Caco-2 (cell line): ENCODE data around the gene KPNA1. TPM values are rescaled to one million over a fixed set of nuclear protein-coding genes. Genes with fewer than 3 reads are reported as not detected.

ENCODE experiments used
- BruUV-seq: library from RNA; stranded (reverse); fragments of 400-500 nt; replicated peaks from 2 replicates; lab custom pipeline; 2021; lab: Mats Ljungman, UMichigan
- CTCF ChIA-PET: fragments of 300-600 bp; sonication (Branson Sonifier 250); formaldehyde crosslinking; loops from one replicate; lab custom pipeline; 2022; ENCODE audit warnings: antibody characterized with exemption; lab: Charles Lee
- POLR2A ChIA-PET: fragments of 300-600 bp; sonication (Branson Sonifier 250); formaldehyde crosslinking; loops from one replicate; lab custom pipeline; 2022; ENCODE audit warnings: antibody characterized with exemption; lab: Charles Lee
- DNase-seq, 2 experiments: peaks; one replicate each; pipeline versions ENCODE4 v3.0.0 to v3.0.0-alpha.2; 2020 to 2022
- H3K27me3 ChIP-seq: replicated peaks from 2 replicates; pipeline ENCODE4 v1.6.0; 2011; ENCODE audit warnings: low read length; ENCODE audit not compliant: control insufficient read depth, insufficient read depth
- H3K36me3 ChIP-seq: 2 replicates; pipeline ENCODE4 v1.5.1; 2011; ENCODE audit warnings: low read length; ENCODE audit not compliant: control insufficient read depth, insufficient read depth
- H3K4me1 ChIP-seq: fragments of 250-450 bp; sonication (Bioruptor Pico); 2 replicates; pipeline ENCODE4 v1.5.1; 2020; ENCODE audit warnings: mild to moderate bottlenecking
- H3K4me3 ChIP-seq: 2 replicates; pipeline ENCODE4 v1.5.1; 2011; ENCODE audit warnings: low read depth, mild to moderate bottlenecking, control low read depth, low read length
- H3K9me3 ChIP-seq: fragments of 250-450 bp; sonication (Bioruptor Pico); 2 replicates; pipeline ENCODE4 v1.5.1; 2020; ENCODE audit warnings: mild to moderate bottlenecking, moderate library complexity
- H3K27ac Mint-ChIP-seq: one replicate; pipeline ENCODE4 v1.8.0; 2022; ENCODE audit warnings: mixed read lengths; ENCODE audit not compliant: unreplicated experiment
- H3K27me3 Mint-ChIP-seq: one replicate; pipeline ENCODE4 v1.8.0; 2022; ENCODE audit warnings: mixed read lengths; ENCODE audit not compliant: insufficient read depth, unreplicated experiment
- H3K36me3 Mint-ChIP-seq: one replicate; pipeline ENCODE4 v1.8.0; 2022; ENCODE audit warnings: mild to moderate bottlenecking, mixed read lengths; ENCODE audit not compliant: insufficient read depth, unreplicated experiment
- H3K4me1 Mint-ChIP-seq: one replicate; pipeline ENCODE4 v1.8.0; 2022; ENCODE audit warnings: low read depth, mixed read lengths; ENCODE audit not compliant: unreplicated experiment
- H3K4me3 Mint-ChIP-seq: one replicate; pipeline ENCODE4 v1.8.0; 2022; ENCODE audit warnings: mild to moderate bottlenecking, moderate library complexity, mixed read lengths; ENCODE audit not compliant: unreplicated experiment
- H3K9me3 Mint-ChIP-seq: one replicate; pipeline ENCODE4 v1.8.0; 2022; ENCODE audit warnings: mixed read lengths; ENCODE audit not compliant: unreplicated experiment
- intact Hi-C: fragments of 100-400 bp; cut with micrococcal nuclease; formaldehyde crosslinking; loops from one replicate; pipeline ENCODE4 v1.10.0; 2022; ENCODE audit not compliant: unreplicated experiment
- total RNA-seq: library from RNA; stranded (reverse); gene quantifications from 2 replicates; pipeline ENCODE4 v1.2.3, GENCODE V29; 2022
- TF ChIP-seq, protein P1 (sequence below), 2 experiments: fragments of 200-600 bp in 1 of 2; IDR thresholded peaks; 1 replicate in 1 of 2; 2 replicates in 1 of 2; pipeline versions ENCODE4 v1.5.1 to v1.8.0; 2011 to 2022; ENCODE audit warnings: antibody characterized with exemption in 1 of 2, control low read depth in 1 of 2, inconsistent platforms in 1 of 2, low read depth in 1 of 2, low read length in 1 of 2, mild to moderate bottlenecking in 1 of 2, moderate library complexity in 1 of 2; ENCODE audit not compliant: insufficient read depth in 1 of 2, severe bottlenecking in 1 of 2, unreplicated experiment in 1 of 2

The KPNA1 gene
- total RNA-seq, 1 experiment from 2014 or later = 82.0 TPM

DNA sequence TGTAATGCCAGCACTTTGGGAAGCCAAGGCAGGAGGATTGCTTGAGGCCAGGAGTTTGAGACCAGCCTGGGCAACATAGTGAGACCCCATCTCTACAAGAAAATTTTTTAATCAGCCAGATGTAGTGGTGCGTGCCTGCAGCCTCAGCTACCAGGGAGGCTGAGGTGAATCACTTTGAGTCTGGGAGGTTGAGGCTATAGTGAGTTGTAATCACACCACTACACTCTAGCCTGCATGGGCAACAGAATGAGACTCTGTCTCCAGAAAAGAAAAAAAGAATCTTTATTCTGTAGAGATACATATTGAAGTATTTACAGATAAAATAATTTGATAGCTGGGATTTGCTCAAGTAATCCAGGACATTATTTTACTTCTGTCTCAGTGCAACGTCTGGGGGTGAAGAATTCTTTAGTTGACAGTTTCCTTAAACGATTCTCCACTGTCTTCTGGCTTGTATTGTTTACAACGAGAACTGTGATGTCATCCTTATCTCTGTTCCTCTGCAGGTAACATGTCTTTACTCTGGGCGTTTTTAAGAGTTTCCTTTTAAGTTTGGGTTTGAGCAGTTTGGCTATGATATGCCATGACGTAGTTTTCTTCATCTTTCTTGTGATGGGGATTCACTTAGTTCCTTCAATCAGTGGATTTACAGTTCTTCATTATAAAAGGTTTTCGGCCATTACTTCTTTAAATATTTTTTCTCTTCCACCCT, 26.3 kb downstream of the KPNA1 start:
- H3K4me1 ChIP-seq = no peaks in the 10 kb centered on the region
- Mint-ChIP-seq H3K9me3 (no peaks in the 10 kb centered on the region), H3K27ac (no peak overlapping the region), H3K36me3 (peaks cover 40% of the 10 kb centered on the region), H3K4me1 (peaks cover 8% of the 10 kb centered on the region), H3K27me3 (no peaks in the 10 kb centered on the region), H3K4me3 (no peak overlapping the region)
- no peaks in the 10 kb centered on the region for H3K9me3 ChIP-seq
- H3K4me3 ChIP-seq = no peak overlapping the region
- DNase-seq = no peak
- no peaks in the 10 kb centered on the region for H3K27me3 ChIP-seq
- CTCF ChIA-PET = no interaction called here
- POLR2A ChIA-PET = no interaction called here
- no peaks in the 10 kb centered on the region for H3K36me3 ChIP-seq
- no TSS peak for BruUV-seq
- TF ChIP-seq, protein P1, sequence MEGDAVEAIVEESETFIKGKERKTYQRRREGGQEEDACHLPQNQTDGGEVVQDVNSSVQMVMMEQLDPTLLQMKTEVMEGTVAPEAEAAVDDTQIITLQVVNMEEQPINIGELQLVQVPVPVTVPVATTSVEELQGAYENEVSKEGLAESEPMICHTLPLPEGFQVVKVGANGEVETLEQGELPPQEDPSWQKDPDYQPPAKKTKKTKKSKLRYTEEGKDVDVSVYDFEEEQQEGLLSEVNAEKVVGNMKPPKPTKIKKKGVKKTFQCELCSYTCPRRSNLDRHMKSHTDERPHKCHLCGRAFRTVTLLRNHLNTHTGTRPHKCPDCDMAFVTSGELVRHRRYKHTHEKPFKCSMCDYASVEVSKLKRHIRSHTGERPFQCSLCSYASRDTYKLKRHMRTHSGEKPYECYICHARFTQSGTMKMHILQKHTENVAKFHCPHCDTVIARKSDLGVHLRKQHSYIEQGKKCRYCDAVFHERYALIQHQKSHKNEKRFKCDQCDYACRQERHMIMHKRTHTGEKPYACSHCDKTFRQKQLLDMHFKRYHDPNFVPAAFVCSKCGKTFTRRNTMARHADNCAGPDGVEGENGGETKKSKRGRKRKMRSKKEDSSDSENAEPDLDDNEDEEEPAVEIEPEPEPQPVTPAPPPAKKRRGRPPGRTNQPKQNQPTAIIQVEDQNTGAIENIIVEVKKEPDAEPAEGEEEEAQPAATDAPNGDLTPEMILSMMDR (IDR thresholded peaks at IDR 0.05; ENCODE audit: insufficient read depth in 1 of 2, low read depth in 1 of 2, low read length in 1 of 2, severe bottlenecking in 1 of 2, unreplicated experiment in 1 of 2) = no peak
- intact Hi-C loops = no loop called here

GRCh38 chr3:122484985-122485384, 29.8 kb downstream of the KPNA1 start:
- POLR2A ChIA-PET = no interaction called here
- peaks cover 11% of the 10 kb centered on the region for H3K4me1 Mint-ChIP-seq
- DNase-seq = no peak
- intact Hi-C loops = no loop called here
- Histone ChIP-seq H3K27me3 (no peaks in the 10 kb centered on the region), H3K9me3 (no peaks in the 10 kb centered on the region), H3K36me3 (no peaks in the 10 kb centered on the region), H3K4me1 (no peaks in the 10 kb centered on the region), H3K4me3 (no peak overlapping the region)
- TF ChIP-seq, protein P1 (IDR thresholded peaks at IDR 0.05; ENCODE audit: insufficient read depth in 1 of 2, low read depth in 1 of 2, low read length in 1 of 2, severe bottlenecking in 1 of 2, unreplicated experiment in 1 of 2) = no peak
- CTCF ChIA-PET = no interaction called here
- H3K36me3 Mint-ChIP-seq = peaks cover 21% of the 10 kb centered on the region
- H3K4me3 Mint-ChIP-seq = no peak overlapping the region
- H3K27ac Mint-ChIP-seq = no peak overlapping the region
- H3K9me3 Mint-ChIP-seq = no peaks in the 10 kb centered on the region
- no peaks in the 10 kb centered on the region for H3K27me3 Mint-ChIP-seq
- no TSS peak for BruUV-seq

- no peak for DNase-seq
- Mint-ChIP-seq H3K4me1 (peaks cover 7% of the 10 kb centered on the region), H3K36me3 (peaks cover 15% of the 10 kb centered on the region), H3K27me3 (no peaks in the 10 kb centered on the region), H3K4me3 (no peak overlapping the region), H3K27ac (no peak overlapping the region), H3K9me3 (no peaks in the 10 kb centered on the region)
- intact Hi-C loops = no loop called here
- POLR2A ChIA-PET = no interaction called here
- H3K9me3 ChIP-seq = no peaks in the 10 kb centered on the region
- no peak overlapping the region for H3K4me3 ChIP-seq
- no peaks in the 10 kb centered on the region for H3K36me3 ChIP-seq
- H3K27me3 ChIP-seq = no peaks in the 10 kb centered on the region
- BruUV-seq = no TSS peak
- TF ChIP-seq, protein P1 (IDR thresholded peaks at IDR 0.05; ENCODE audit: insufficient read depth in 1 of 2, low read depth in 1 of 2, low read length in 1 of 2, severe bottlenecking in 1 of 2, unreplicated experiment in 1 of 2) = no peak
- H3K4me1 ChIP-seq = no peaks in the 10 kb centered on the region
- CTCF ChIA-PET = no interaction called here
Observed at GRCh38 chr3:122481390-122481789, 33.3 kb downstream of the KPNA1 start.
